ENCODE data around the gene SGF29.
"Not testable (repeated sequence)": the region's sequence is repeated elsewhere in the genome, so short reads cannot be mapped to it uniquely, and the experiment has no call there.

GRCh38 chr16:28601589-28601988 is 47.9 kb downstream of the SGF29 start:
- TF ChIP-seq HOXA7 (CRISPR knock-in tag; IDR thresholded peaks at IDR 0.05); HDAC2 (IDR thresholded peaks at IDR 0.05); CTCF (IDR thresholded peaks at IDR 0.05); RFX5 (IDR thresholded peaks at IDR 0.05); POLR2A (IDR thresholded peaks at IDR 0.05; ENCODE audit: low read length); MAFK (IDR thresholded peaks at IDR 0.05; ENCODE audit: partially characterized antibody); CHD4 (IDR thresholded peaks at IDR 0.05; ENCODE audit: borderline replicate concordance); RAD21 (conservative IDR thresholded peaks at IDR 0.05 in 1 of 2, IDR thresholded peaks at IDR 0.05 in 1 of 2); PBX3 (IDR thresholded peaks at IDR 0.05); CHD2 (IDR thresholded peaks at IDR 0.05; ENCODE audit: low read length, partially characterized antibody); CBX8 (IDR thresholded peaks at IDR 0.05); HMGXB4 (CRISPR knock-in tag; IDR thresholded peaks at IDR 0.05; ENCODE audit: borderline replicate concordance): not testable (repeated sequence)
- TF ChIP-seq, protein P1, sequence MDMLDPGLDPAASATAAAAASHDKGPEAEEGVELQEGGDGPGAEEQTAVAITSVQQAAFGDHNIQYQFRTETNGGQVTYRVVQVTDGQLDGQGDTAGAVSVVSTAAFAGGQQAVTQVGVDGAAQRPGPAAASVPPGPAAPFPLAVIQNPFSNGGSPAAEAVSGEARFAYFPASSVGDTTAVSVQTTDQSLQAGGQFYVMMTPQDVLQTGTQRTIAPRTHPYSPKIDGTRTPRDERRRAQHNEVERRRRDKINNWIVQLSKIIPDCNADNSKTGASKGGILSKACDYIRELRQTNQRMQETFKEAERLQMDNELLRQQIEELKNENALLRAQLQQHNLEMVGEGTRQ (IDR thresholded peaks at IDR 0.05): not testable (repeated sequence)
- TF ChIP-seq, protein P2, sequence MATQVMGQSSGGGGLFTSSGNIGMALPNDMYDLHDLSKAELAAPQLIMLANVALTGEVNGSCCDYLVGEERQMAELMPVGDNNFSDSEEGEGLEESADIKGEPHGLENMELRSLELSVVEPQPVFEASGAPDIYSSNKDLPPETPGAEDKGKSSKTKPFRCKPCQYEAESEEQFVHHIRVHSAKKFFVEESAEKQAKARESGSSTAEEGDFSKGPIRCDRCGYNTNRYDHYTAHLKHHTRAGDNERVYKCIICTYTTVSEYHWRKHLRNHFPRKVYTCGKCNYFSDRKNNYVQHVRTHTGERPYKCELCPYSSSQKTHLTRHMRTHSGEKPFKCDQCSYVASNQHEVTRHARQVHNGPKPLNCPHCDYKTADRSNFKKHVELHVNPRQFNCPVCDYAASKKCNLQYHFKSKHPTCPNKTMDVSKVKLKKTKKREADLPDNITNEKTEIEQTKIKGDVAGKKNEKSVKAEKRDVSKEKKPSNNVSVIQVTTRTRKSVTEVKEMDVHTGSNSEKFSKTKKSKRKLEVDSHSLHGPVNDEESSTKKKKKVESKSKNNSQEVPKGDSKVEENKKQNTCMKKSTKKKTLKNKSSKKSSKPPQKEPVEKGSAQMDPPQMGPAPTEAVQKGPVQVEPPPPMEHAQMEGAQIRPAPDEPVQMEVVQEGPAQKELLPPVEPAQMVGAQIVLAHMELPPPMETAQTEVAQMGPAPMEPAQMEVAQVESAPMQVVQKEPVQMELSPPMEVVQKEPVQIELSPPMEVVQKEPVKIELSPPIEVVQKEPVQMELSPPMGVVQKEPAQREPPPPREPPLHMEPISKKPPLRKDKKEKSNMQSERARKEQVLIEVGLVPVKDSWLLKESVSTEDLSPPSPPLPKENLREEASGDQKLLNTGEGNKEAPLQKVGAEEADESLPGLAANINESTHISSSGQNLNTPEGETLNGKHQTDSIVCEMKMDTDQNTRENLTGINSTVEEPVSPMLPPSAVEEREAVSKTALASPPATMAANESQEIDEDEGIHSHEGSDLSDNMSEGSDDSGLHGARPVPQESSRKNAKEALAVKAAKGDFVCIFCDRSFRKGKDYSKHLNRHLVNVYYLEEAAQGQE (IDR thresholded peaks at IDR 0.05): not testable (repeated sequence)

All from A549 (cell line).